SIG-M5 treated with dmso at 0.1 percent for 504 hours (cell line): ENCODE measurements around the gene FNDC11.
"Not testable (repeated sequence)": the region's sequence is repeated elsewhere in the genome, so short reads cannot be mapped to it uniquely, and the experiment has no call there.

ENCODE experiments used
- DNase-seq: peaks from one replicate; lab custom pipeline; 2025; ENCODE audit not compliant: unreplicated experiment; lab: John Stamatoyannopoulos, UW

Gene FNDC11

GRCh38 chr20:63552481-63553249, 1.3 kb upstream of the FNDC11 start:
- no peak for DNase-seq

GRCh38 chr20:63553251-63553932, 567 bp upstream of the FNDC11 start:
- DNase-seq, result peak; percentile 34

- no peak for DNase-seq
Measured at GRCh38 chr20:63554361-63555278, 661 bp downstream of the FNDC11 start.

- no peak for DNase-seq
Measured at GRCh38 chr20:63555661-63556381, 1.9 kb downstream of the FNDC11 start.

GRCh38 chr20:63556873-63557478, 3.0 kb downstream of the FNDC11 start:
- DNase-seq, result no peak

GRCh38 chr20:63557481-63557891, 3.5 kb downstream of the FNDC11 start:
- DNase-seq, result no peak

GRCh38 chr20:63558804-63559484, 5.0 kb downstream of the FNDC11 start:
- no peak for DNase-seq

- not testable (repeated sequence) for DNase-seq
Measured at GRCh38 chr20:63559485-63560332, 5.8 kb downstream of the FNDC11 start.

GRCh38 chr20:63560333-63560805, 6.4 kb downstream of the FNDC11 start:
- DNase-seq, result no peak

- DNase-seq, result no peak
Measured at GRCh38 chr20:63560856-63561609, 7.1 kb downstream of the FNDC11 start.

GRCh38 chr20:63561624-63562396, 7.9 kb downstream of the FNDC11 start:
- no peak for DNase-seq

GRCh38 chr20:63562461-63563224, 8.7 kb downstream of the FNDC11 start:
- DNase-seq, result no peak

GRCh38 chr20:63563225-63563935, 9.4 kb downstream of the FNDC11 start:
- DNase-seq, result no peak

GRCh38 chr20:63564036-63564810, 10.3 kb downstream of the FNDC11 start:
- no peak for DNase-seq

- DNase-seq, result no peak
Measured at GRCh38 chr20:63565021-63565698, 11.2 kb downstream of the FNDC11 start.
